Panc1 (cell line): ENCODE measurements around the gene ANXA6. TPM values are rescaled to one million over a fixed set of nuclear protein-coding genes. Genes with fewer than 3 reads are reported as not detected.

Source experiments
- ATAC-seq: fragments of 200-7000 bp; cut with Tn5 transposase; 2 replicates; pipeline ENCODE4 v1.9.1; 2020; ENCODE audit warnings: mild to moderate bottlenecking, moderate library complexity
- BruUV-seq: library from RNA; stranded (reverse); fragments of 400-500 nt; replicated peaks from 2 replicates; lab custom pipeline; 2021; lab: Mats Ljungman, UMichigan
- CTCF ChIA-PET: fragments of 300-600 bp; sonication (Branson Sonifier 250); formaldehyde crosslinking; loops from one replicate; lab custom pipeline; 2022; ENCODE audit warnings: antibody characterized with exemption; lab: Charles Lee
- POLR2A ChIA-PET: fragments of 300-600 bp; sonication (Branson Sonifier 250); formaldehyde crosslinking; loops from one replicate; lab custom pipeline; 2022; ENCODE audit warnings: antibody characterized with exemption; lab: Charles Lee
- DNase-seq: peaks from one replicate; pipeline ENCODE4 v3.0.0-alpha.2; 2010; ENCODE audit warnings: low read depth, low spot score
- H3K27ac ChIP-seq: 2 replicates; pipeline ENCODE4 v1.5.1; 2011; ENCODE audit warnings: mild to moderate bottlenecking, low read length, inconsistent platforms
- H3K27me3 ChIP-seq: fragments of 200-500 bp; sonication (Bioruptor generic); 2 replicates; pipeline ENCODE4 v1.6.0; 2014; ENCODE audit warnings: low read length, inconsistent platforms; ENCODE audit not compliant: control insufficient read depth, insufficient read depth
- H3K36me3 ChIP-seq: fragments of 200-500 bp; sonication (Bioruptor generic); 2 replicates; pipeline ENCODE4 v1.5.1; 2014; ENCODE audit warnings: inconsistent platforms, mild to moderate bottlenecking, low read length, moderate library complexity; ENCODE audit not compliant: control insufficient read depth, insufficient read depth
- H3K4me1 ChIP-seq: 2 replicates; pipeline ENCODE4 v1.5.1; 2011; ENCODE audit warnings: inconsistent platforms, mild to moderate bottlenecking, low read length, moderate library complexity; ENCODE audit not compliant: control insufficient read depth, insufficient read depth
- H3K4me3 ChIP-seq, 2 experiments: 2 replicates each; pipeline ENCODE4 v1.5.1; 2011 to 2012; ENCODE audit warnings: low read depth in 2 of 2, low read length in 2 of 2, mild to moderate bottlenecking in 2 of 2, inconsistent platforms in 1 of 2, moderate library complexity in 1 of 2
- H3K9me3 ChIP-seq: fragments of 200-500 bp; sonication (Bioruptor generic); 2 replicates; pipeline ENCODE4 v1.5.1; 2014; ENCODE audit warnings: low read depth, mild to moderate bottlenecking, inconsistent platforms, low read length, moderate library complexity; ENCODE audit not compliant: control insufficient read depth, insufficient read depth
- POLR2AphosphoS5 ChIP-seq: IDR thresholded peaks from 2 replicates; pipeline ENCODE4 v1.6.1; 2012; ENCODE audit warnings: mild to moderate bottlenecking, low read depth, low read length, moderate library complexity
- SIN3A ChIP-seq: IDR thresholded peaks from 2 replicates; pipeline ENCODE4 v1.6.1; 2012; ENCODE audit warnings: low read depth, mild to moderate bottlenecking, low read length, moderate library complexity, borderline replicate concordance; ENCODE audit not compliant: insufficient read depth
- TCF7L2 ChIP-seq: IDR thresholded peaks from 2 replicates; pipeline ENCODE4 v1.6.1; 2011; ENCODE audit warnings: mild to moderate bottlenecking, low read depth, low read length, inconsistent platforms
- in situ Hi-C: cut with HindIII; loops from 2 replicates; pipeline ENCODE4 v1.10.0; 2016; ENCODE audit warnings: low sequenced_read_pairs, low pct_unique_long_range_greater_than_20kb
- intact Hi-C: fragments of 100-400 bp; cut with micrococcal nuclease; formaldehyde crosslinking; loops from one replicate; pipeline ENCODE4 v1.10.0; 2022; ENCODE audit not compliant: unreplicated experiment
- total RNA-seq: library from RNA; stranded (reverse); gene quantifications from one replicate; pipeline ENCODE4 v1.2.1, GENCODE V29; 2021; ENCODE audit not compliant: unreplicated experiment
- TF ChIP-seq, protein P1 (sequence below), 2 experiments: IDR thresholded peaks; 2 replicates each; pipeline ENCODE4 v1.6.1; 2011 to 2012; ENCODE audit warnings: low read depth in 2 of 2, control low read depth in 1 of 2, low read length in 1 of 2, mild to moderate bottlenecking in 1 of 2, moderate library complexity in 1 of 2; ENCODE audit not compliant: insufficient read depth in 1 of 2
- TF ChIP-seq, protein P2 (sequence below): fragments of 450-650 bp; IDR thresholded peaks from 2 replicates; pipeline ENCODE4 v1.5.1; 2017; ENCODE audit warnings: mild to moderate bottlenecking

ANXA6 gene
- total RNA-seq, 1 experiment from 2014 or later, result 60.0 TPM

DNA sequence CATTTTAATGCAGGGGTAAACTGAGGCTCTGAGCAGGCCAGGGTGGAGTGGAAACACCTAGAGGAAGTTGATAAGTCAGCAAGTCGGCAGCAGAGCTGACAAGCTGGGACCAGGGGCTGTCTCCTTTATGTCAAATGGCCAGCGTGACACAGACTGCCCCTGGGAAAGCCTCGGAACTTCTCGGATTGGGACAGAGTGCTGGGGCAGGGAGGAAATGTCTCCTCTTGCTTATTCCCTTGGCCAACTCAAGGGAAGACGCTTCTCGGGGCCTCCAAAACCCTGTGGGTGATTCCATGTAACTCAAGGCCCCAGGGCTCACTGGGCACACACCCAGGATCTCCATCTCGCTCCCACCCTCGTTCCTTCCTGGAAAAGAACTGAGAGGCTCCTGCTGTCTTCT, 25.4 kb upstream of the ANXA6 start:
- Histone ChIP-seq H3K9me3 (no peaks in the 10 kb centered on the region), H3K4me1 (no peaks in the 10 kb centered on the region), H3K27me3 (no peaks in the 10 kb centered on the region), H3K27ac (no peak overlapping the region), H3K36me3 (no peaks in the 10 kb centered on the region), H3K4me3 (no peak overlapping the region)
- intact Hi-C loops (no loop called here), in situ Hi-C loops (no loop called here)
- ATAC-seq, result no peak
- TF ChIP-seq, protein P1, sequence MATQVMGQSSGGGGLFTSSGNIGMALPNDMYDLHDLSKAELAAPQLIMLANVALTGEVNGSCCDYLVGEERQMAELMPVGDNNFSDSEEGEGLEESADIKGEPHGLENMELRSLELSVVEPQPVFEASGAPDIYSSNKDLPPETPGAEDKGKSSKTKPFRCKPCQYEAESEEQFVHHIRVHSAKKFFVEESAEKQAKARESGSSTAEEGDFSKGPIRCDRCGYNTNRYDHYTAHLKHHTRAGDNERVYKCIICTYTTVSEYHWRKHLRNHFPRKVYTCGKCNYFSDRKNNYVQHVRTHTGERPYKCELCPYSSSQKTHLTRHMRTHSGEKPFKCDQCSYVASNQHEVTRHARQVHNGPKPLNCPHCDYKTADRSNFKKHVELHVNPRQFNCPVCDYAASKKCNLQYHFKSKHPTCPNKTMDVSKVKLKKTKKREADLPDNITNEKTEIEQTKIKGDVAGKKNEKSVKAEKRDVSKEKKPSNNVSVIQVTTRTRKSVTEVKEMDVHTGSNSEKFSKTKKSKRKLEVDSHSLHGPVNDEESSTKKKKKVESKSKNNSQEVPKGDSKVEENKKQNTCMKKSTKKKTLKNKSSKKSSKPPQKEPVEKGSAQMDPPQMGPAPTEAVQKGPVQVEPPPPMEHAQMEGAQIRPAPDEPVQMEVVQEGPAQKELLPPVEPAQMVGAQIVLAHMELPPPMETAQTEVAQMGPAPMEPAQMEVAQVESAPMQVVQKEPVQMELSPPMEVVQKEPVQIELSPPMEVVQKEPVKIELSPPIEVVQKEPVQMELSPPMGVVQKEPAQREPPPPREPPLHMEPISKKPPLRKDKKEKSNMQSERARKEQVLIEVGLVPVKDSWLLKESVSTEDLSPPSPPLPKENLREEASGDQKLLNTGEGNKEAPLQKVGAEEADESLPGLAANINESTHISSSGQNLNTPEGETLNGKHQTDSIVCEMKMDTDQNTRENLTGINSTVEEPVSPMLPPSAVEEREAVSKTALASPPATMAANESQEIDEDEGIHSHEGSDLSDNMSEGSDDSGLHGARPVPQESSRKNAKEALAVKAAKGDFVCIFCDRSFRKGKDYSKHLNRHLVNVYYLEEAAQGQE (IDR thresholded peaks at IDR 0.05; ENCODE audit: insufficient read depth in 1 of 2, low read depth in 2 of 2, low read length in 1 of 2), result no peak
- TF ChIP-seq TCF7L2, result no peak
- no peak for TF ChIP-seq POLR2AphosphoS5
- TF ChIP-seq, protein P2, sequence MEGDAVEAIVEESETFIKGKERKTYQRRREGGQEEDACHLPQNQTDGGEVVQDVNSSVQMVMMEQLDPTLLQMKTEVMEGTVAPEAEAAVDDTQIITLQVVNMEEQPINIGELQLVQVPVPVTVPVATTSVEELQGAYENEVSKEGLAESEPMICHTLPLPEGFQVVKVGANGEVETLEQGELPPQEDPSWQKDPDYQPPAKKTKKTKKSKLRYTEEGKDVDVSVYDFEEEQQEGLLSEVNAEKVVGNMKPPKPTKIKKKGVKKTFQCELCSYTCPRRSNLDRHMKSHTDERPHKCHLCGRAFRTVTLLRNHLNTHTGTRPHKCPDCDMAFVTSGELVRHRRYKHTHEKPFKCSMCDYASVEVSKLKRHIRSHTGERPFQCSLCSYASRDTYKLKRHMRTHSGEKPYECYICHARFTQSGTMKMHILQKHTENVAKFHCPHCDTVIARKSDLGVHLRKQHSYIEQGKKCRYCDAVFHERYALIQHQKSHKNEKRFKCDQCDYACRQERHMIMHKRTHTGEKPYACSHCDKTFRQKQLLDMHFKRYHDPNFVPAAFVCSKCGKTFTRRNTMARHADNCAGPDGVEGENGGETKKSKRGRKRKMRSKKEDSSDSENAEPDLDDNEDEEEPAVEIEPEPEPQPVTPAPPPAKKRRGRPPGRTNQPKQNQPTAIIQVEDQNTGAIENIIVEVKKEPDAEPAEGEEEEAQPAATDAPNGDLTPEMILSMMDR, result no peak
- no peak for TF ChIP-seq SIN3A
- no TSS peak for BruUV-seq
- CTCF ChIA-PET, result no interaction called here
- POLR2A ChIA-PET, result no interaction called here
- no peak for DNase-seq

DNA sequence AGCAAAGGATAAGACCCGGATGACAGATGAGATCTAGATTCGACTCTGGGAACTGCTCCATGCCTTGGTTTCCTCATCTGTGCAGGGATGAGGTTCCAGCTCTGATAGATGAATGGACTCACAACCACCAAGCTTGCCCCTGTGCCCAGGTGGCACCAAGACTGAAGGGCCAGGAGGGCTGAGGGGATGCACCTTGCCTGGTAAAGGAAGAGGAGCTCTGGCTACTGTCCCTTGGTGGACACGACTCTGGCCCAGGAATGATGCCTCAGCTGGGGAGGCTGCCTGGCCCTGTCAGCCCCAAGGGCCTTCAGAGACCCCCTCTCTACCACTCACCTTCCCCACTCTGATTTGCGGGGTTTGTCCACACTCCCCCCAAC, 24.9 kb upstream of the ANXA6 start:
- no peak for ATAC-seq

DNA sequence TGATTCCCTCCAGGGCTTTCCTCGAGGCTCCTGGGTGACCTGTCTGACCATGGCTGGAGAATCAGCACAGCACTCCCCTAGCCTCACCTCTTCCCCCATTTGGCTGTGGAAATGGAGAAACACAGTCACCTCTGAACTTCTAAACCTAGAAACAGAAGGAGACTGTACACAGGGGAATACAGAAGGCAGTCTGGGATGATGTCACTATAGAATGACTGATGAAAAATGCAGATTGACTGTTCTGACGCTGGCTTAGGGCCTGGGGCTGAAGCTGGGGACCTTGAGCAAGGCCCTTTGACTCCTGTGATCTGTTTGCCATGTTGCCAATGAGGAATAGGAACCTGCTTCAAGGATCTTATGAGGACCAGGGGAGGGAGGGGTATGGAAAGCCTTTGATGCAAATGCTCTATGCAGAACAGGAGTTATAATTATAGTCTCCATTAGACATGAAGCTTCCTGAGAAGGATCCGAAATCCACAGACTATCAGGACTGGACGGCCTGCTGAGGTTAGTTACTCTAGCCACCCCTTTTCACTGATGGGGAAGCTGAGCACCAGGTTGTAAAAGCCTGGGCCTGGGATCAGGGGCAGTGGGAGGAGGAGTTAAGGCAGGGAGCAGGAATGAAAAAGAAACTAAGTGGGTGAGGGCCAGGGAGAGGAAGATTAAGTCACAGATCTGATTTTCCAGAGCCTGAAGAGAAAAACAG, 24.4 kb upstream of the ANXA6 start:
- Histone ChIP-seq H3K4me1 (no peaks in the 10 kb centered on the region), H3K9me3 (no peaks in the 10 kb centered on the region), H3K4me3 (no peak overlapping the region), H3K27me3 (no peaks in the 10 kb centered on the region), H3K27ac (no peak overlapping the region), H3K36me3 (no peaks in the 10 kb centered on the region)
- intact Hi-C loops, result no loop called here
- ChIA-PET CTCF (no interaction called here), POLR2A (no interaction called here)
- BruUV-seq, result no TSS peak
- in situ Hi-C loops, result no loop called here
- TF ChIP-seq TCF7L2, result no peak
- TF ChIP-seq, protein P1 (IDR thresholded peaks at IDR 0.05; ENCODE audit: insufficient read depth in 1 of 2, low read depth in 2 of 2, low read length in 1 of 2), result no peak
- TF ChIP-seq POLR2AphosphoS5, result no peak
- TF ChIP-seq SIN3A, result no peak
- TF ChIP-seq, protein P2, result no peak
- DNase-seq (no peak), ATAC-seq (no peak)

More for the DNA sequence above, 24.9 kb upstream of the ANXA6 start:
- TF ChIP-seq TCF7L2, result no peak
- TF ChIP-seq SIN3A, result no peak
- no peak for TF ChIP-seq POLR2AphosphoS5
- Histone ChIP-seq H3K36me3 (no peaks in the 10 kb centered on the region), H3K27me3 (no peaks in the 10 kb centered on the region), H3K9me3 (no peaks in the 10 kb centered on the region), H3K4me3 (no peak overlapping the region), H3K4me1 (no peaks in the 10 kb centered on the region), H3K27ac (no peak overlapping the region)
- intact Hi-C loops, result no loop called here
- no peak for DNase-seq
- POLR2A ChIA-PET, result no interaction called here
- no TSS peak for BruUV-seq
- in situ Hi-C loops, result no loop called here
- CTCF ChIA-PET, result no interaction called here
